SU-DHL-6 (cell line): ENCODE measurements around the gene CCDC85C.

Experiments
- CTCF ChIP-seq: fragments of 200-600 bp; sonication (generic); IDR thresholded peaks from one replicate; pipeline ENCODE4 v1.5.1; 2017; ENCODE audit warnings: antibody characterized with exemption, mild to moderate bottlenecking, low read length, moderate library complexity; ENCODE audit not compliant: insufficient read depth, poor library complexity, severe bottlenecking
- EZH2phosphoT487 ChIP-seq: fragments of 200-600 bp; sonication (generic), shearing (Covaris generic); conservative IDR thresholded peaks from 2 replicates; pipeline ENCODE4 v1.6.1; 2018; ENCODE audit warnings: mild to moderate bottlenecking, antibody characterized with exemption, low read length, moderate library complexity, mixed read lengths

GRCh38 chr14:99611646-99612045 is 7.6 kb upstream of the CCDC85C start:
- TF ChIP-seq CTCF (no peak), EZH2phosphoT487 (no peak)
